Measurements from ENCODE around the gene EXOC4.

Gene EXOC4

GRCh38 chr7:133850497-133851280 lies 597.8 kb downstream of the EXOC4 start:
- TF ChIP-seq GATA3 (IDR thresholded peaks at IDR 0.05; ENCODE audit: low read depth, low read length): no peak
- TF ChIP-seq GATA2 (IDR thresholded peaks at IDR 0.05; ENCODE audit: low read depth, low read length): no peak

GRCh38 chr7:133851411-133851810 lies 598.5 kb downstream of the EXOC4 start:
- TF ChIP-seq GATA2 (IDR thresholded peaks at IDR 0.05; ENCODE audit: low read depth, low read length): no peak
- no peak for TF ChIP-seq GATA3 (IDR thresholded peaks at IDR 0.05; ENCODE audit: low read depth, low read length)

- no peak for TF ChIP-seq GATA2 (IDR thresholded peaks at IDR 0.05; ENCODE audit: low read depth, low read length)
- no peak for TF ChIP-seq GATA3 (IDR thresholded peaks at IDR 0.05; ENCODE audit: low read depth, low read length)
These were observed 600.9 kb downstream of the EXOC4 start for GRCh38 chr7:133853706-133854276.

- TF ChIP-seq GATA2 (IDR thresholded peaks at IDR 0.05; ENCODE audit: low read depth, low read length) (no peak), GATA3 (IDR thresholded peaks at IDR 0.05; ENCODE audit: low read depth, low read length) (peak; percentile 43)
These were observed 601.9 kb downstream of the EXOC4 start for GRCh38 chr7:133854739-133855138.

- TF ChIP-seq GATA2 (IDR thresholded peaks at IDR 0.05; ENCODE audit: low read depth, low read length): no peak
- TF ChIP-seq GATA3 (IDR thresholded peaks at IDR 0.05; ENCODE audit: low read depth, low read length): no peak
These were observed 604.7 kb downstream of the EXOC4 start for GRCh38 chr7:133857376-133858119.

GRCh38 chr7:133858311-133858710 lies 605.4 kb downstream of the EXOC4 start:
- TF ChIP-seq GATA3 (IDR thresholded peaks at IDR 0.05; ENCODE audit: low read depth, low read length) (no peak), GATA2 (IDR thresholded peaks at IDR 0.05; ENCODE audit: low read depth, low read length) (no peak)

- TF ChIP-seq GATA3 (IDR thresholded peaks at IDR 0.05; ENCODE audit: low read depth, low read length): no peak
These were observed 606.4 kb downstream of the EXOC4 start for GRCh38 chr7:133859231-133859630.

GRCh38 chr7:133859871-133860450 lies 607.1 kb downstream of the EXOC4 start:
- TF ChIP-seq GATA3 (IDR thresholded peaks at IDR 0.05; ENCODE audit: low read depth, low read length) (no peak), GATA2 (IDR thresholded peaks at IDR 0.05; ENCODE audit: low read depth, low read length) (no peak)

- TF ChIP-seq GATA3 (IDR thresholded peaks at IDR 0.05; ENCODE audit: low read depth, low read length): no peak
These were observed 607.9 kb downstream of the EXOC4 start for GRCh38 chr7:133860628-133861335.

GRCh38 chr7:133861876-133862275 lies 609.0 kb downstream of the EXOC4 start:
- TF ChIP-seq GATA3 (IDR thresholded peaks at IDR 0.05; ENCODE audit: low read depth, low read length) (no peak), GATA2 (IDR thresholded peaks at IDR 0.05; ENCODE audit: low read depth, low read length) (peak; percentile 76)

GRCh38 chr7:133863362-133864061 lies 610.6 kb downstream of the EXOC4 start:
- TF ChIP-seq GATA2 (IDR thresholded peaks at IDR 0.05; ENCODE audit: low read depth, low read length) (peak; percentile 45; the same call in 1 of the 2 replicates), GATA3 (IDR thresholded peaks at IDR 0.05; ENCODE audit: low read depth, low read length) (no peak)

- no peak for TF ChIP-seq GATA3 (IDR thresholded peaks at IDR 0.05; ENCODE audit: low read depth, low read length)
- TF ChIP-seq GATA2 (IDR thresholded peaks at IDR 0.05; ENCODE audit: low read depth, low read length): no peak
These were observed 616.7 kb downstream of the EXOC4 start for GRCh38 chr7:133869556-133869955.

- TF ChIP-seq GATA3 (IDR thresholded peaks at IDR 0.05; ENCODE audit: low read depth, low read length) (no peak), GATA2 (IDR thresholded peaks at IDR 0.05; ENCODE audit: low read depth, low read length) (no peak)
These were observed 618.9 kb downstream of the EXOC4 start for GRCh38 chr7:133871757-133872156.

Measured in SH-SY5Y (cell line).